CD4-positive, CD25-positive, alpha-beta regulatory T cell (primary cell): ENCODE results near the gene SLC9A9. TPM values are rescaled to one million over a fixed set of nuclear protein-coding genes. Genes with fewer than 3 reads are reported as not detected.
"Not testable (repeated sequence)": the region's sequence is repeated elsewhere in the genome, so short reads cannot be mapped to it uniquely, and the experiment has no call there.

ENCODE experiments used
- ATAC-seq, 2 donors: fragments of 150-1000 bp; cut with Tn5 transposase; one replicate each; pipeline ENCODE4 v1.10.0; 2021; ENCODE audit warnings: low read depth in 2 of 2, moderate number of reproducible peaks in 2 of 2, moderate library complexity in 1 of 2
- DNase-seq, 3 donors: peaks; one replicate each; pipeline versions ENCODE4 v3.0.0 to v3.0.0-alpha.2; 2012 to 2022; ENCODE audit warnings: mixed read lengths in 1 of 3
- H3K27ac ChIP-seq: one replicate; pipeline ENCODE4 v1.7.0; 2013; ENCODE audit warnings: mild to moderate bottlenecking, low read length; ENCODE audit not compliant: insufficient read depth, poor library complexity, severe bottlenecking
- H3K27me3 ChIP-seq: one replicate; pipeline ENCODE4 v1.7.0; 2013; ENCODE audit warnings: low read length; ENCODE audit not compliant: control insufficient read depth, insufficient read depth
- H3K36me3 ChIP-seq: one replicate; pipeline ENCODE4 v1.7.0; 2013; ENCODE audit warnings: mild to moderate bottlenecking, low read length, moderate library complexity; ENCODE audit not compliant: control insufficient read depth, insufficient read depth
- H3K4me1 ChIP-seq: 2 replicates; pipeline ENCODE4 v1.7.0; 2013; ENCODE audit warnings: mild to moderate bottlenecking, low read length; ENCODE audit not compliant: insufficient read depth, control insufficient read depth, poor library complexity, severe bottlenecking
- H3K4me3 ChIP-seq: one replicate; pipeline ENCODE4 v1.7.0; 2013; ENCODE audit warnings: low read depth, mild to moderate bottlenecking, low read length, moderate library complexity
- H3K9me3 ChIP-seq, 2 experiments: 1 replicate in 1 of 2; 2 replicates in 1 of 2; pipeline ENCODE4 v1.7.0; 2013; ENCODE audit warnings: low read length in 2 of 2, mild to moderate bottlenecking in 1 of 2, moderate library complexity in 1 of 2; ENCODE audit not compliant: control insufficient read depth in 2 of 2
- H3K27ac Mint-ChIP-seq, 3 donors: one replicate each; pipeline ENCODE4 v1.8.0; 2020 to 2022; ENCODE audit warnings: mild to moderate bottlenecking in 3 of 3, mixed read lengths in 3 of 3, moderate library complexity in 2 of 3
- H3K27me3 Mint-ChIP-seq: one replicate; pipeline ENCODE4 v1.8.0; 2022; ENCODE audit warnings: mild to moderate bottlenecking, mixed read lengths
- H3K36me3 Mint-ChIP-seq: one replicate; pipeline ENCODE4 v1.8.0; 2020; ENCODE audit warnings: mixed read lengths
- H3K4me1 Mint-ChIP-seq, 4 donors: one replicate each; pipeline ENCODE4 v1.8.0; 2020 to 2022; ENCODE audit warnings: mixed read lengths in 4 of 4, mild to moderate bottlenecking in 1 of 4
- H3K4me3 Mint-ChIP-seq, 4 donors: one replicate each; pipeline ENCODE4 v1.8.0; 2020 to 2022; ENCODE audit warnings: mild to moderate bottlenecking in 4 of 4, mixed read lengths in 4 of 4, moderate library complexity in 3 of 4
- H3K9me3 Mint-ChIP-seq, 7 donors: one replicate each; pipeline ENCODE4 v1.8.0; 2020 to 2022; ENCODE audit warnings: mixed read lengths in 7 of 7, mild to moderate bottlenecking in 3 of 7, moderate library complexity in 2 of 7
- polyA plus RNA-seq, 4 donors: library from polyadenylated mRNA; unstranded; fragments of 300-500 nt; fragmentation: Illumina TruSeq; gene quantifications; one replicate each; pipeline ENCODE4 v1.2.3, GENCODE V29; 2021
- total RNA-seq: library from RNA; stranded (reverse); gene quantifications from one replicate; pipeline ENCODE4 v1.2.3, GENCODE V29; 2022

SLC9A9 gene
- total and polyA plus RNA-seq, 5 donors from 2014 or later: 31.7 to 49.3 (median 46.4) TPM

DNA sequence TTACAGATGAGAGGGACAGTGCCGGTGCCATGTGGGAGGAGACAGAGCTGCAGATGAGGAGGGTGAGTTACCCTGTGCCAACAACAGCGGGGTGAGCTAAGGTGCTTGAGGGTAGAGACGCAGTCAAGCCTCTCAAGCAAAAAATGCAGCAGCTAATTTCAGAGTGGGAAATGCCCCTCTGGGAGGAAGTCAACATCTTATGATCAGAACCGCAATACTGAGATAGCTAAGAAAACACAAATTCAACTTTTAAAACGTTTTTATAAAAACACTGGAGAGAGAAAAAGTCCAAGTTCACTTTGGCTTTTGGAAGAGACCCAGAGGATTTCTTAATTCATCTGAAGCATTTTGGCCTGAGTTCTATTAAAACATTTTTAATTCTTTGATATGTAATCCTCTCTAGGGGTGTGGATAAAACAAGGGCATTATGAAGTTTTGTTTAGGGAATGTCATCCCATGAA, 319.2 kb downstream of the SLC9A9 start:
- H3K27ac ChIP-seq: no peak overlapping the region
- Mint-ChIP-seq H3K9me3 (peaks cover 0 to 5% (median 0%) of the 10 kb centered on the region in 7 donors), H3K4me3 (peak overlapping the region in 2 of 4 donors; percentile 1 to 30), H3K36me3 (peaks cover 25% of the 10 kb centered on the region), H3K27me3 (no peaks in the 10 kb centered on the region), H3K4me1 (peaks cover 0 to 16% (median 6%) of the 10 kb centered on the region in 4 donors), H3K27ac (peak overlapping the region; percentile 13 to 67 (median 18))
- ATAC-seq (peak; percentile 81 to 87), DNase-seq (peak in 2 of 3 donors; percentile 24 to 31)
- no peaks in the 10 kb centered on the region for H3K4me1 ChIP-seq
- H3K36me3 ChIP-seq: peaks cover 7% of the 10 kb centered on the region
- H3K27me3 ChIP-seq: no peaks in the 10 kb centered on the region
- H3K9me3 ChIP-seq: no peaks in the 10 kb centered on the region
- H3K4me3 ChIP-seq: no peak overlapping the region

DNA sequence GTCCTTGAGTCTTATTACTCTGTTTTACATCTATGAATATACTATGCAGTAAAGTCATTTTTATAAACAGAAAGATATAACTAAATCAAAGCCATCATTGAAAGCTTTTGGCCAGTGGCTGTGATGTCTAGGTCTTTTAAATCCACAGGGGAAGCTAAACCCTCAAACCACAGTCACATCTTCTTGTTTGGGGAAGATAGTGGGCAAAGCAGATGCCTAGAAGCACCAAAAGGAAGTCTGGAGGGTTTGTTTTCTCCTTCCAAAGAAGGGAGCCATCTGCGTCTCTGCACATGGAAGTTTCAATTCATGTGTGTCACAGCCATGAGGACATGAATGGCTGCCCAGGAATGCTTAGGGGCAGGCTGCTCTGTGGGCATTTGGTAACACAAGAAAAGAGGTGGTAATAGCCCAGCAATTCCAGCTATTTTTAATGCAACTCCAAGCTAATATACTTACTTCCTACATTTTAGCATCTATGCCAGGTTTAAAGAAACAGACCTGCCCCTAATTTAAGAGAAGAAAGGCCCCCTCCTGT, 322.2 kb downstream of the SLC9A9 start:
- no peak for ATAC-seq
- H3K4me1 ChIP-seq: no peaks in the 10 kb centered on the region

DNA sequence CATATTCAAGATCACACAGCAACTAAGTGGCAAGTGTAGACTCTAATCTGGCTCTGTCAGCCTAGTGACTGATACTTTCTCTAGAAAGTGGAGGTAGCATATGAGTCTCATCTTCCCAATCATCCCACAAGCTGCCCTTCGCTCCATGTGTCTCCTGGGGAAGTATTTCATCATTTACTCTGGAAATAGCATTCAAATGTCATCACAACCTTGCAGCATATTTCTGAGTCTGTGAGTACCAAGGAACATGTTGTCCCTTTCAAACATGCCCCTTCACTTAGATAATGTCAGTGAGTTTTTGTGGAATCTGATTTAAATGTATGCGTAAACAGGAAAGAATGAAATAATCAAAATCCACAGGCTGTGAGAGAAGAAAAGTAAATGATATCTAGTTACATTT, 322.9 kb downstream of the SLC9A9 start:
- no peaks in the 10 kb centered on the region for H3K4me1 ChIP-seq

More for the DNA sequence above, 322.2 kb downstream of the SLC9A9 start:
- H3K36me3 ChIP-seq: peaks cover 7% of the 10 kb centered on the region
- H3K27ac ChIP-seq: no peak overlapping the region
- Mint-ChIP-seq H3K27me3 (no peaks in the 10 kb centered on the region), H3K4me3 (no peak overlapping the region), H3K27ac (no peak overlapping the region), H3K9me3 (peaks cover 0 to 8% (median 0%) of the 10 kb centered on the region in 7 donors), H3K36me3 (peaks cover 30% of the 10 kb centered on the region), H3K4me1 (peaks cover 0 to 16% (median 5%) of the 10 kb centered on the region in 4 donors)
- no peaks in the 10 kb centered on the region for H3K27me3 ChIP-seq
- no peaks in the 10 kb centered on the region for H3K9me3 ChIP-seq
- H3K4me3 ChIP-seq: no peak overlapping the region
- DNase-seq: no peak

DNA sequence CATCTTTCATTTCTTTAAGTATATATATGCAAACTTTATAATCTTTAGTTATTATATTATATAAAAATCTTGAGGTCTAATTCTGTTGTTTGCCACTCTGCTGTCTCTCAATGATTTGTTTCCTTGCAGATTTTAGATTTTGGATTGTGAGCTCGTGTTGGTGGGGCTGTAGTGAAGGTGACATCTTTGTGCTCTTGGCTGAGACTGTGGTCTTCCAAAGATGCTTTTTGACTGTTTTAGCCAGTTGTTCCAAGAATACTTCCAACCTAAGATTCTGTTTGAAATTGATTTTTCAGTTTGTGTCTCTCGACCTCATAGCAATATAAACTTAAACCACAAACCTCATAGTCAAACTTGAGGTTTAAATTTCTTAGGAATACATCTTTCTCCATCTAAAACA, 326.5 kb downstream of the SLC9A9 start:
- Histone ChIP-seq H3K4me1 (no peaks in the 10 kb centered on the region), H3K27ac (no peak overlapping the region), H3K9me3 (no peaks in the 10 kb centered on the region), H3K4me3 (no peak overlapping the region), H3K36me3 (peaks cover 4% of the 10 kb centered on the region), H3K27me3 (no peaks in the 10 kb centered on the region)
- ATAC-seq (no peak), DNase-seq (no peak)
- Mint-ChIP-seq H3K27me3 (no peaks in the 10 kb centered on the region), H3K36me3 (peaks cover 28% of the 10 kb centered on the region), H3K9me3 (peaks cover 0 to 8% (median 1%) of the 10 kb centered on the region in 7 donors), H3K27ac (no peak overlapping the region), H3K4me3 (no peak overlapping the region), H3K4me1 (peaks cover 0 to 2% (median 0%) of the 10 kb centered on the region in 4 donors)

More for the DNA sequence above, 322.9 kb downstream of the SLC9A9 start:
- DNase-seq (no peak), ATAC-seq (no peak)
- Mint-ChIP-seq H3K27me3 (no peaks in the 10 kb centered on the region), H3K9me3 (peaks cover 0 to 8% (median 0%) of the 10 kb centered on the region in 7 donors), H3K4me3 (no peak overlapping the region), H3K36me3 (peaks cover 26% of the 10 kb centered on the region), H3K27ac (no peak overlapping the region), H3K4me1 (peaks cover 0 to 16% (median 5%) of the 10 kb centered on the region in 4 donors)
- no peak overlapping the region for H3K27ac ChIP-seq
- no peaks in the 10 kb centered on the region for H3K9me3 ChIP-seq
- H3K27me3 ChIP-seq: no peaks in the 10 kb centered on the region
- H3K4me3 ChIP-seq: no peak overlapping the region
- H3K36me3 ChIP-seq: peaks cover 7% of the 10 kb centered on the region

DNA sequence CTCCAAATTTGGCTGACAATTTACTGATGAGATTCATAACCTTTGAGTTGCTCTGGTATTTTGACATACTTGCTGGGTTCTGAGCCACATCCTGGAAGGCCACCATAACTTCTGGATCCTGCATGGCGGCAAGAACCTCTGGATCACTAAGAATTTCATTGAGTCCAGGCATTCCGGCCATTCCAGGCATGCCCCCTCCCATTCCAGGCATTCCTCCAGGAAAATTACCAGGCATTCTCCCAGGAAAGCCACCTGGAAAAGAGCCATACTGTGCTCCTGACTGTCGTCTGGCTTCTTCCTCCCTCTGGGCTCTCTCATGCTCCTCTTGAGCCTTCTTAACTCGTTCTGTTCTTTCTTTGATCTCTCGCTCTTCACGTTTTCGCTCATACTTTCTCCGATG, 331.1 kb downstream of the SLC9A9 start:
- H3K27me3 ChIP-seq, H3K27me3 Mint-ChIP-seq, H3K4me1 Mint-ChIP-seq, H3K9me3 Mint-ChIP-seq, DNase-seq, H3K4me1 ChIP-seq, H3K36me3 ChIP-seq, H3K27ac ChIP-seq, H3K4me3 ChIP-seq, H3K9me3 ChIP-seq, ATAC-seq, H3K4me3 Mint-ChIP-seq: not testable (repeated sequence)
- peaks cover 21% of the 10 kb centered on the region for H3K36me3 Mint-ChIP-seq
- H3K27ac Mint-ChIP-seq: peak overlapping the region in 1 of 3 donors; percentile 43

DNA sequence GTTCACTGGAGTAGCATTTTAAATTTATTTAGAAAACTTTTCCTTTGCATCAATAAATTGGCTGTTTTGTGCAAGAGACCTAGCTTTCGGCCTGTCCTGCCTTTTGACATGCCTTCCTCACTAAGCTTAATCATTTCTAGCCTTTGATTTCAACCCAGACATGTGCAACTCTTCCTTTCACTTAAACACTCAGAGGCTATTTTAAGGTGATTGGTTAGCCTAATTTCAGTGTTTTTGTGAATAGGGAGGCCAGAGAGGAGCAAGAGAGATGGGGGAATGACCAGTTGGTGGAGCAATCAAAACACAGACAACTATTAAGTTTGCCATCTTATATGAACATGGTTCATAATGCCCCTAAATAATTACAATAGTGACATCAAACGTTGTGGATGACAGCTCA, 333.4 kb downstream of the SLC9A9 start:
- peaks cover 0 to 2% (median 0%) of the 10 kb centered on the region in 7 donors for H3K9me3 Mint-ChIP-seq
- no peaks in the 10 kb centered on the region for H3K27me3 Mint-ChIP-seq
- no peak for ATAC-seq
- no peak overlapping the region for H3K4me3 Mint-ChIP-seq
- Histone ChIP-seq H3K9me3 (no peaks in the 10 kb centered on the region), H3K36me3 (no peaks in the 10 kb centered on the region), H3K4me1 (no peaks in the 10 kb centered on the region), H3K4me3 (no peak overlapping the region), H3K27ac (no peak overlapping the region), H3K27me3 (no peaks in the 10 kb centered on the region)
- H3K4me1 Mint-ChIP-seq: peaks cover 0 to 2% (median 0%) of the 10 kb centered on the region in 4 donors
- peak overlapping the region in 2 of 3 donors; percentile 3 to 21 for H3K27ac Mint-ChIP-seq
- H3K36me3 Mint-ChIP-seq: peaks cover 15% of the 10 kb centered on the region
- DNase-seq: no peak

DNA sequence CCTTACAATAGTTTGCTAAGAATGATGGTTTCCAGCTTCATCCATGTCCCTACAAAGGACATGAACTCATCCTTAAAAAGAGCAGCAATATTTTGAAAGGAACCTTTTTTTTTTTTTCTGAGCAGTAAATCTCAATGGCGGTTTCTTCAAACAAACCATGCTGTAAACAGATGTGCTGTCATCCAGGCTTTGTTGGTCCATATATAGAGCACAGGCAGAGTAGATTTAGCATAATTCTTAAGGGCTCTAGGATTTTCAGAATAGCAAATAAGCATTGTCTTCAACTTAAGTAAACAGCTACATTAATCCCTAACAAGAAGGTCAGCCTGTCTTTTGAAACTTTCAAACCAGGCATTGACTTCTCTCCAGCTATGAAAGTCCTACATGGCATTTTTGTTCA, 334.2 kb downstream of the SLC9A9 start:
- Mint-ChIP-seq H3K36me3 (peaks cover 8% of the 10 kb centered on the region), H3K4me1 (peaks cover 0 to 2% (median under 1%) of the 10 kb centered on the region in 4 donors), H3K27me3 (no peaks in the 10 kb centered on the region), H3K9me3 (peaks cover 0 to 2% (median 0%) of the 10 kb centered on the region in 7 donors), H3K4me3 (no peak overlapping the region), H3K27ac (no peak overlapping the region)
- H3K4me3 ChIP-seq: no peak overlapping the region
- no peaks in the 10 kb centered on the region for H3K36me3 ChIP-seq
- H3K27ac ChIP-seq: no peak overlapping the region
- no peaks in the 10 kb centered on the region for H3K4me1 ChIP-seq
- DNase-seq (no peak), ATAC-seq (no peak)
- no peaks in the 10 kb centered on the region for H3K9me3 ChIP-seq
- H3K27me3 ChIP-seq: no peaks in the 10 kb centered on the region
